OCI-LY1 (cell line): Measurements from ENCODE around the gene PTPRJ.
A peak's percentile ranks its signal among the peaks of the same experiment; 100 is the strongest.

Experiments used
- H2AFZ ChIP-seq: fragments of 200-600 bp; sonication (generic), shearing (Covaris generic); 2 replicates; pipeline ENCODE4 v1.6.0; 2014; ENCODE audit warnings: antibody characterized with exemption, mild to moderate bottlenecking, low read length
- H3F3A ChIP-seq: fragments of 200-600 bp; sonication (generic), shearing (Covaris generic); 2 replicates; pipeline ENCODE4 v1.6.0; 2014; ENCODE audit warnings: mild to moderate bottlenecking, antibody characterized with exemption, low read length, moderate library complexity; ENCODE audit not compliant: insufficient read depth
- H3K27ac ChIP-seq: fragments of 200-600 bp; sonication (generic); 2 replicates; pipeline ENCODE4 v1.5.1; 2014; ENCODE audit warnings: low read length, mixed run types, mild to moderate bottlenecking, low read depth; ENCODE audit not compliant: poor library complexity, severe bottlenecking
- H3K27me3 ChIP-seq: fragments of 200-600 bp; sonication (generic); 2 replicates; pipeline ENCODE4 v1.6.0; 2014; ENCODE audit warnings: antibody characterized with exemption, mild to moderate bottlenecking, low read length, moderate library complexity; ENCODE audit not compliant: insufficient read depth
- H3K36me3 ChIP-seq: fragments of 200-600 bp; sonication (generic); 2 replicates; pipeline ENCODE4 v1.6.1; 2014; ENCODE audit warnings: mild to moderate bottlenecking, antibody characterized with exemption, low read length, moderate library complexity, mixed read lengths; ENCODE audit not compliant: insufficient read depth
- H3K4me1 ChIP-seq: fragments of 200-600 bp; sonication (generic); 2 replicates; pipeline ENCODE4 v1.5.1; 2014; ENCODE audit warnings: mild to moderate bottlenecking, low read length, moderate library complexity; ENCODE audit not compliant: insufficient read depth, severe bottlenecking
- H3K4me2 ChIP-seq: fragments of 200-600 bp; sonication (generic), shearing (Covaris generic); 2 replicates; pipeline ENCODE4 v1.6.1; 2014; ENCODE audit warnings: low read length
- H3K4me3 ChIP-seq: fragments of 200-600 bp; sonication (generic); 2 replicates; pipeline ENCODE4 v1.5.1; 2014; ENCODE audit warnings: low read length, low read depth, mild to moderate bottlenecking, mixed read lengths; ENCODE audit not compliant: poor library complexity, severe bottlenecking
- H3K79me2 ChIP-seq: fragments of 200-600 bp; shearing (Covaris generic); 2 replicates; pipeline ENCODE4 v1.6.1; 2016; ENCODE audit warnings: mixed run types, low read length, mixed read lengths; ENCODE audit not compliant: insufficient read depth
- H3K9ac ChIP-seq: fragments of 200-600 bp; sonication (generic), shearing (Covaris generic); 2 replicates; pipeline ENCODE4 v1.6.1; 2014; ENCODE audit warnings: mild to moderate bottlenecking, low read length, mixed read lengths
- H3K9me2 ChIP-seq: fragments of 200-600 bp; sonication (generic), shearing (Covaris generic); 2 replicates; pipeline ENCODE4 v1.6.1; 2014; ENCODE audit warnings: low read depth, mild to moderate bottlenecking, low read length, mixed read lengths
- H3K9me3 ChIP-seq: fragments of 200-600 bp; shearing (Covaris generic); 2 replicates; pipeline ENCODE4 v1.6.1; 2014; ENCODE audit warnings: low read length, mixed read lengths
- H4K20me1 ChIP-seq: fragments of 200-600 bp; sonication (generic), shearing (Covaris generic); 2 replicates; pipeline ENCODE4 v1.6.0; 2016; ENCODE audit warnings: mild to moderate bottlenecking, low read length; ENCODE audit not compliant: insufficient read depth
- EZH2 ChIP-seq: fragments of 200-600 bp; sonication (generic), shearing (Covaris generic); IDR thresholded peaks from 2 replicates; pipeline ENCODE4 v1.8.0; 2017; ENCODE audit warnings: borderline replicate concordance, mixed run types, mild to moderate bottlenecking, antibody characterized with exemption, low read length, moderate library complexity, mixed read lengths
- TF ChIP-seq, protein P1 (sequence below): fragments of 200-600 bp; sonication (generic), shearing (Covaris generic); IDR thresholded peaks from 2 replicates; pipeline ENCODE4 v1.5.1; 2017; ENCODE audit warnings: mild to moderate bottlenecking, antibody characterized with exemption, low read length, moderate library complexity, mixed read lengths

Gene PTPRJ

GRCh38 chr11:48041877-48042695 lies 61.7 kb downstream of the PTPRJ start:
- Histone ChIP-seq H3F3A (peaks cover 11% of the 10 kb centered on the region), H3K9me2 (no peaks in the 10 kb centered on the region), H3K27me3 (no peaks in the 10 kb centered on the region), H2AFZ (no peak overlapping the region), H3K9me3 (no peaks in the 10 kb centered on the region), H4K20me1 (no peaks in the 10 kb centered on the region), H3K4me1 (peaks cover 95% of the 10 kb centered on the region), H3K36me3 (peaks cover 25% of the 10 kb centered on the region; the same call in 1 of the 2 replicates), H3K27ac (peak overlapping the region; percentile 98), H3K79me2 (peaks cover 45% of the 10 kb centered on the region), H3K4me3 (no peak overlapping the region), H3K4me2 (peak overlapping the region; percentile 63; the same call in 1 of the 2 replicates), H3K9ac (peak overlapping the region; percentile 47; the same call in 1 of the 2 replicates)
- TF ChIP-seq, protein P1, sequence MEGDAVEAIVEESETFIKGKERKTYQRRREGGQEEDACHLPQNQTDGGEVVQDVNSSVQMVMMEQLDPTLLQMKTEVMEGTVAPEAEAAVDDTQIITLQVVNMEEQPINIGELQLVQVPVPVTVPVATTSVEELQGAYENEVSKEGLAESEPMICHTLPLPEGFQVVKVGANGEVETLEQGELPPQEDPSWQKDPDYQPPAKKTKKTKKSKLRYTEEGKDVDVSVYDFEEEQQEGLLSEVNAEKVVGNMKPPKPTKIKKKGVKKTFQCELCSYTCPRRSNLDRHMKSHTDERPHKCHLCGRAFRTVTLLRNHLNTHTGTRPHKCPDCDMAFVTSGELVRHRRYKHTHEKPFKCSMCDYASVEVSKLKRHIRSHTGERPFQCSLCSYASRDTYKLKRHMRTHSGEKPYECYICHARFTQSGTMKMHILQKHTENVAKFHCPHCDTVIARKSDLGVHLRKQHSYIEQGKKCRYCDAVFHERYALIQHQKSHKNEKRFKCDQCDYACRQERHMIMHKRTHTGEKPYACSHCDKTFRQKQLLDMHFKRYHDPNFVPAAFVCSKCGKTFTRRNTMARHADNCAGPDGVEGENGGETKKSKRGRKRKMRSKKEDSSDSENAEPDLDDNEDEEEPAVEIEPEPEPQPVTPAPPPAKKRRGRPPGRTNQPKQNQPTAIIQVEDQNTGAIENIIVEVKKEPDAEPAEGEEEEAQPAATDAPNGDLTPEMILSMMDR: no peak
- no peak for TF ChIP-seq EZH2

DNA sequence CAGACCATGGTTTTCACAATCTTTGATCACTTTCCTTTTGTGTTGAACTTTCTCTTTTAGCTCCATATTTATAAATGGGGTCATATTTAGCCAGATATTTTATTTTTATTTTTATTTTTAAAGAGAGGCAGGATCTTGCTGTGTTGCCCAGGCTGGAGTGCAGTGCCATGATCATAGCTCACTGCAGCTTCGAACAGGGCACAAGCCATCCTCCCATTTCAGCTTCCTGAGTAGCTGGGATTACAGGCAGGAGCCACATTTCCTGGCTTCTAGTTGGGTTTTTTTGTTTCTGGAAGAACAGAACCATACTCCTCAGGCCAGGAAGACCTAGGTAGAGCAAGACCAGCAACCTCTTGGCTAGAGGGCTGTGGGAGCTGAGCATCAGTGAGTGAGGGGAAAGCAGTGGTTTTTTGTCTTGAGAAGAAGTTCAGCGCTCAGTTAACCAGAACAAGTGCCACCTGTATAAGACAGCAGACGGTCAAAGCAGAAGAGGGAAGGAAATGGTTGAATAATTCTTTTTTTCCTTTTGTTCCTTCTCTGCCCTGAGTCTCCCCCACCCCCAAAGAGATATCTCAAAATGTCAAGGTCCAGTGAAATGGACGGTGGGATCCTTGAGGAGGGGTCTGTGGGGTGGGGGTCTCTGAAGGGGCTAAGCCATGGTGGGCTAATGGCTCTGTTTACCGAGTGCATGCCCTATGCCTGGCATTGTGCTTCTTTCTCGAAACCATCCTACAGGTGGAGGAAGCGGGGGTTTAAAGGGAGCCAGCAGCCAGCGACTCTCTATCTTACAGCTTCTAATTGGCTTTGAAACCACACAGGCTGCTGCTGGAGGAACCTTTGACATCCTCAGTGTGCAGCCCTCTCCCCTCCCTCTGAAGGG lies 63.0 kb downstream of the PTPRJ start:
- no peak overlapping the region for H2AFZ ChIP-seq
- H3F3A ChIP-seq: peaks cover 11% of the 10 kb centered on the region
- H3K4me1 ChIP-seq: peaks cover 95% of the 10 kb centered on the region
- H3K9me2 ChIP-seq: no peaks in the 10 kb centered on the region
- peak overlapping the region; percentile 98 for H3K27ac ChIP-seq
- peaks cover 22% of the 10 kb centered on the region; the same call in 1 of the 2 replicates for H3K36me3 ChIP-seq
- no peaks in the 10 kb centered on the region for H3K9me3 ChIP-seq
- no peaks in the 10 kb centered on the region for H4K20me1 ChIP-seq
- TF ChIP-seq, protein P1: no peak
- TF ChIP-seq EZH2: no peak
- H3K27me3 ChIP-seq: no peaks in the 10 kb centered on the region
- peak overlapping the region; percentile 63 for H3K4me2 ChIP-seq
- H3K79me2 ChIP-seq: peaks cover 49% of the 10 kb centered on the region
- H3K4me3 ChIP-seq: peak overlapping the region; percentile 32
- peak overlapping the region; percentile 60 for H3K9ac ChIP-seq

DNA sequence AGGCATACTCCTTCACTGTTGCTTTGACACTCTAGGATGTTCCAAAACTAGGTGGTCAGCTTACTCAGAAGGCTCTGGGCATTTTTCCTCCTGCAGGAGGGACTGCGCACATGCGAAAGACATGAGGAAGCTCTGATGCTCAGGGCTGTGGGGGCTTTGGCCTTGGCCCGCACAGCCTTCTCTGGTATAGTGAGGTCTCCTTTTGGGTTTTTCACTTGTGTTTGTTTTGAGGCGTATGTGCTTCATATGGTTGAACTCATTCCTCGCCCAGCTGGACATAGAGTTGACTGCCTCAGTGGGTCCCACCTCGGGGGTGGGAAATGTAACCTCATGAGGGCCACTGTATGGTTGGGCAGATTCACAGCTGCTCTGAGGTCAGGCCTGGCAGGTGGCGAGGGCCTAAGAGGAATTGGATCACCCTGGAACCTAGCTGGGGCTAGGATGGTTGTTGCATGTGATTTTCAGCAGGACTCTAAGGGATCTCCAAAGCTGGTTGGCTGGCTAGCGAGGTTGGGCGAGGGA lies 63.7 kb downstream of the PTPRJ start:
- H3K9ac ChIP-seq: peak overlapping the region; percentile 60
- H3K9me2 ChIP-seq: no peaks in the 10 kb centered on the region
- no peak overlapping the region for H2AFZ ChIP-seq
- H3K27ac ChIP-seq: peak overlapping the region; percentile 98
- H3K4me2 ChIP-seq: peak overlapping the region; percentile 63
- peaks cover 28% of the 10 kb centered on the region; the same call in 1 of the 2 replicates for H3K36me3 ChIP-seq
- no peak for TF ChIP-seq EZH2
- TF ChIP-seq, protein P1: no peak
- peaks cover 54% of the 10 kb centered on the region for H3K79me2 ChIP-seq
- H3K4me3 ChIP-seq: peak overlapping the region; percentile 32
- peaks cover 11% of the 10 kb centered on the region for H3F3A ChIP-seq
- H4K20me1 ChIP-seq: no peaks in the 10 kb centered on the region
- no peaks in the 10 kb centered on the region for H3K9me3 ChIP-seq
- peaks cover 98% of the 10 kb centered on the region for H3K4me1 ChIP-seq
- no peaks in the 10 kb centered on the region for H3K27me3 ChIP-seq
